Nephron (organoid): Measurements from ENCODE around the gene KCNAB1.
"Not testable (repeated sequence)": the region's sequence is repeated elsewhere in the genome, so short reads cannot be mapped to it uniquely, and the experiment has no call there.

Source experiments
- H3K27ac Mint-ChIP-seq, 3 experiments: 2 replicates each; pipeline ENCODE4 v1.8.0; 2020; ENCODE audit warnings: mixed read lengths in 3 of 3, mild to moderate bottlenecking in 2 of 3, moderate library complexity in 1 of 3
- H3K27me3 Mint-ChIP-seq: 2 replicates; pipeline ENCODE4 v1.8.0; 2021; ENCODE audit warnings: low read depth, mild to moderate bottlenecking, moderate library complexity, mixed read lengths
- H3K36me3 Mint-ChIP-seq: 2 replicates; pipeline ENCODE4 v1.8.0; 2020; ENCODE audit warnings: low read depth, mixed read lengths
- H3K4me1 Mint-ChIP-seq: 2 replicates; pipeline ENCODE4 v1.8.0; 2020; ENCODE audit warnings: mixed read lengths
- H3K4me3 Mint-ChIP-seq, 3 experiments: 2 replicates each; pipeline ENCODE4 v1.8.0; 2020; ENCODE audit warnings: mild to moderate bottlenecking in 3 of 3, mixed read lengths in 3 of 3, moderate library complexity in 2 of 3
- H3K9me3 Mint-ChIP-seq: 2 replicates; pipeline ENCODE4 v1.8.0; 2020; ENCODE audit warnings: mixed read lengths
- TF ChIP-seq, protein P1 (sequence below), 3 experiments: fragments of 200-600 bp; sonication (generic); IDR thresholded peaks; one replicate each; pipeline ENCODE4 v1.5.0; 2021; ENCODE audit warnings: antibody characterized with exemption in 3 of 3; ENCODE audit not compliant: unreplicated experiment in 3 of 3

Gene KCNAB1

DNA sequence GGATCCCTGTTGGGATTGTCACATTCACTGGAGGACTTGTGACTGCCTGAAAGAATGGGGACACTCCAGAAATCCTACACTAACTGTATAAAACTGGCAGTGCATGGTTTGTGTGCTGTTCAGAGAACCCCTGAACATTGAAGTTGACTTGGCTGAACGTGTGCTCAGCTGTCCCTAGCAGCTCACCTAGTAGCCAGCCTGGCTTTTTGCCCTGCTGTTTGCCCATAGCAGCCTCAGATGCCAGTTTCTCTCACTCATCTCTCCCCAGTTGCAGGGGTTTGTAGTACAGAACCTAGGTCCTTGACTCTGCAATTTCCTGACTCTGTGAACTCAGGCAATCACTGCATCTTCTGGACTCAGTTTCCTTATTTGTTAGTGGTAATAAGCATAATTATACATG is 63.0 kb downstream of the KCNAB1 start:
- no peaks in the 10 kb centered on the region for H3K27me3 Mint-ChIP-seq
- H3K9me3 Mint-ChIP-seq: no peaks in the 10 kb centered on the region

DNA sequence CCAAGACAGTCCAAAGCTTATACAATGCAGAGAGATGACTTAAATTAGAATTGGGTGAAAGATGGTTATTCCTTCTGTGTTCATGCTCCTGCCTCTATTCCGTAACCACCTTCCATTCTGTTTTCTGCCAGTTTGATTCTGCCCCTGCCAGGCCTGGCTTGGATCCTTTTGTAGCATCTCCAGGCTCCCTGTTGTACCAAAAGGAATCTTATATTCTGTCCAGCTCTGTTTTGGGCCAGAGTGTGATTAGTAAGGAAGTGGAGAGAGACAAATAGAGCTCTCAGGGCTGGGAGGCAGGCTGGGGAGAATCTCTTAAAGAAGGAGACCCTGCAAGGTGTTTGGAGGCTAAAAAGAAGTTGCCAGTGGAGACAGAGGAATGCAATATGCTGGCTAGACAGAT is 63.8 kb downstream of the KCNAB1 start:
- Mint-ChIP-seq H3K9me3 (no peaks in the 10 kb centered on the region), H3K4me3 (no peak overlapping the region), H3K4me1 (no peaks in the 10 kb centered on the region), H3K27me3 (no peaks in the 10 kb centered on the region), H3K27ac (no peak overlapping the region), H3K36me3 (no peaks in the 10 kb centered on the region)
- TF ChIP-seq, protein P1, sequence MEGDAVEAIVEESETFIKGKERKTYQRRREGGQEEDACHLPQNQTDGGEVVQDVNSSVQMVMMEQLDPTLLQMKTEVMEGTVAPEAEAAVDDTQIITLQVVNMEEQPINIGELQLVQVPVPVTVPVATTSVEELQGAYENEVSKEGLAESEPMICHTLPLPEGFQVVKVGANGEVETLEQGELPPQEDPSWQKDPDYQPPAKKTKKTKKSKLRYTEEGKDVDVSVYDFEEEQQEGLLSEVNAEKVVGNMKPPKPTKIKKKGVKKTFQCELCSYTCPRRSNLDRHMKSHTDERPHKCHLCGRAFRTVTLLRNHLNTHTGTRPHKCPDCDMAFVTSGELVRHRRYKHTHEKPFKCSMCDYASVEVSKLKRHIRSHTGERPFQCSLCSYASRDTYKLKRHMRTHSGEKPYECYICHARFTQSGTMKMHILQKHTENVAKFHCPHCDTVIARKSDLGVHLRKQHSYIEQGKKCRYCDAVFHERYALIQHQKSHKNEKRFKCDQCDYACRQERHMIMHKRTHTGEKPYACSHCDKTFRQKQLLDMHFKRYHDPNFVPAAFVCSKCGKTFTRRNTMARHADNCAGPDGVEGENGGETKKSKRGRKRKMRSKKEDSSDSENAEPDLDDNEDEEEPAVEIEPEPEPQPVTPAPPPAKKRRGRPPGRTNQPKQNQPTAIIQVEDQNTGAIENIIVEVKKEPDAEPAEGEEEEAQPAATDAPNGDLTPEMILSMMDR (IDR thresholded peaks at IDR 0.05; ENCODE audit: unreplicated experiment in 3 of 3): no peak

More for the DNA sequence above, 63.0 kb downstream of the KCNAB1 start:
- TF ChIP-seq, protein P1 (IDR thresholded peaks at IDR 0.05; ENCODE audit: unreplicated experiment in 3 of 3): no peak
- no peaks in the 10 kb centered on the region for H3K36me3 Mint-ChIP-seq
- no peaks in the 10 kb centered on the region for H3K4me1 Mint-ChIP-seq
- no peak overlapping the region for H3K27ac Mint-ChIP-seq
- no peak overlapping the region for H3K4me3 Mint-ChIP-seq

DNA sequence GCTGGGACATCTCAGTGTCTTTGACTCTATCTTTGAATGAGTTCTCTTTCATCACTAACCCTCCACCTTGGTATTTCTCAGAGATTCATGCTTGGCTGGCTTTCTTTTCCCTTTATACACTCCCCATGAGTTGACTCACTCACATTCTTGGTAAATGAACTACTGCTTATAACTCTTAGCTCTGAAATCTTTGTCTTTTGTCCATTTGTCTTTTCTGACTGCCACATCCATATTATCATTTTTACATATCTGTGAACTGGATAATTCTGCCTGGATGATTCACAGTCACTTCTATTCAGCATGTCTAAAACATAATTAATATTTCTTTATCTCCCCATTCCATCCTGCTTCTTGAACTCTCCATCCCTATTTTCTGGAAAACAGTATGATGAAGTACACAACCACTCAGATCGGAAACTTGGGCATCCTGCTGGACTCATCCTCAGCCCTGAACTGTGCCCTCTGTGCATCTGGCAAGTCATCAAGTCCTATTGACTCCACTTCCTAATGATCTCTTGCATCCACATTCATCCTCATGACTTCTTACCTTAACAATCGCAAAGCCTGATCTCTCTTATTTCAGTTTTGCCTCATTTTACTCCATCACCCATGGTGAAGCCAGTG is 66.9 kb downstream of the KCNAB1 start:
- Mint-ChIP-seq H3K4me3 (no peak overlapping the region), H3K4me1 (no peaks in the 10 kb centered on the region), H3K27ac (no peak overlapping the region), H3K9me3 (no peaks in the 10 kb centered on the region), H3K36me3 (no peaks in the 10 kb centered on the region), H3K27me3 (no peaks in the 10 kb centered on the region)
- TF ChIP-seq, protein P1 (IDR thresholded peaks at IDR 0.05; ENCODE audit: unreplicated experiment in 3 of 3): no peak

DNA sequence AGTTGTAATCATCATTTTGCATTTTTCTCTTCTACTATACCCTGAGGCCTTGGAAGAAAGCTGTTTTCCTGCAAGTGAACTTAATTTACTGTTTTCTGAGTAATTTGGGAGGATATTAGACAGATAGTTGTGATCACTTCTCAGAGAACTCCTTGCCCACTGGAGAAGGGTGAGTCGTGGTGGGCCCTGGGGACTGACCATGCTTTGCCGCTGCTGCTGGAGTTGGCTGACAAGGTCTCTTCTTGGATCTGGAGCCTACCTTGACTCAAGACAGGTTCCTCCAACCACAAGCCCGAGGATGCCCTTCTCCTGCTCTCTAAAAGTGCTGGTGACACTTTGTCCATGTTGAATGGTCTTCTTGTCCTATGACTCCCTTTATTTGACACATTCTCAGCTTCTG is 68.4 kb downstream of the KCNAB1 start:
- TF ChIP-seq, protein P1 (IDR thresholded peaks at IDR 0.05; ENCODE audit: unreplicated experiment in 3 of 3): no peak
- no peaks in the 10 kb centered on the region for H3K36me3 Mint-ChIP-seq
- no peak overlapping the region for H3K27ac Mint-ChIP-seq
- no peaks in the 10 kb centered on the region for H3K9me3 Mint-ChIP-seq
- H3K4me3 Mint-ChIP-seq: no peak overlapping the region
- no peaks in the 10 kb centered on the region for H3K27me3 Mint-ChIP-seq
- H3K4me1 Mint-ChIP-seq: no peaks in the 10 kb centered on the region

DNA sequence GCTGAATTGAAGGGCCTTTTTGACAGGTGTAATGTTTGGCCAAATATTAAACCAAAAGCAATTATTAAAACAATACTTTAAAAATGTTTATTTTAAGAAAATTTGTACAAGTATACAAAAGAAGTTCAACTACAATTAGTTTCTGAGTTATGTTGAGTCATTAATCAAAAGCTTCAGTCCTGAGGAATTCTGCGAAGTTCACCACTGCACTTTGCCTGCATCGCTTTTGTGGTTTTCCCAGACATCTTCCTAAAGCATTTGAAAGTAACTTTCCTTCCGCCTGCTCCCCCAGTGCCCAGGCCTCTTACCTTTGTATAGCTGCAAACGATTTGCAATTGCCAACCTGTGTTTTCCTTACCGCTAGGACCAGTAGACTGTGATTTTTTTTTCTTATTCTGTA is 69.5 kb downstream of the KCNAB1 start:
- Mint-ChIP-seq H3K27ac (no peak overlapping the region), H3K27me3 (peaks cover 3% of the 10 kb centered on the region), H3K4me3 (no peak overlapping the region), H3K36me3 (no peaks in the 10 kb centered on the region), H3K4me1 (no peaks in the 10 kb centered on the region), H3K9me3 (no peaks in the 10 kb centered on the region)
- TF ChIP-seq, protein P1 (IDR thresholded peaks at IDR 0.05; ENCODE audit: unreplicated experiment in 3 of 3): no peak

DNA sequence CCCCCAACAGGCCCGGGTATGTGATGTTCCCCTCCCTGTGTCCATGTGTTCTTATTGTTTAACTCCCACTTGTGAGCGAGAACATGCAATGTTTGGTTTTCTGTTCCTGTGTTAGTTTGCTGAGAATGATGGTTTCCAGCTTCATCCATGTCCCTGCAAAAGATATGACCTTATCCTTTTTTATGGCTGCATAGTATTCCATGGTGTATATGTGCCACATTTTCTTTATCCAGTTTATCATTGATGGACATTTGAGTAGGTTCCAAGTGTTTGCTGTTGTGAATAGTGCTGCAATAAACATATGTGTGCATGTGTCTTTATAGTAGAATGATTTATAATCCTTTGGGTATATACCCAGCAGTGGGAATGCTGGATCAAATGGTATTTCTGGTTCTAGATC is 74.6 kb downstream of the KCNAB1 start:
- not testable (repeated sequence) for H3K4me1 Mint-ChIP-seq, H3K27ac Mint-ChIP-seq, H3K36me3 Mint-ChIP-seq, H3K4me3 Mint-ChIP-seq, H3K27me3 Mint-ChIP-seq
- peaks cover 26% of the 10 kb centered on the region for H3K9me3 Mint-ChIP-seq

DNA sequence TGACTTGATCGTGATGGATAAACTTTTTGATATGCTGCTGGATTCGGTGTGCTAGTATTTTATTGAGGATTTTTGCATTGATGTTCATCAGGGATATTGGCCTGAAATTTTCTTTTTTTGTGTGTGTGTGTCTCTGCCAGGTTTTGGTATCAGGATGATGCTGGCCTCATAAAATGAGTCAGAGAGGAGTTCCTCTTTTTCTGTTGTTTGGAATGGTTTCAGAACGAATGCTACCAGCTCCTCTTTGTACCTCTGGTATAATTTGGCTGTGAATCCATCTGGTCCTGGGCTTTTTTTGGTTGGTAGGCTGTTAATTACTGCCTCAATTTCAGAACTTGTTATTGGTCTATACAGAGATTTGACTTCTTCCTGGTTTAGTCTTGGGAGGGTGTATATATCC is 76.8 kb downstream of the KCNAB1 start:
- H3K4me3 Mint-ChIP-seq, H3K27ac Mint-ChIP-seq, H3K36me3 Mint-ChIP-seq, H3K4me1 Mint-ChIP-seq, H3K27me3 Mint-ChIP-seq: not testable (repeated sequence)
- H3K9me3 Mint-ChIP-seq: peaks cover 26% of the 10 kb centered on the region
